ENCODE data around the gene NF1. TPM values are rescaled to one million over a fixed set of nuclear protein-coding genes. Genes with fewer than 3 reads are reported as not detected.

Gene NF1
- total RNA-seq, 2 experiments from 2014 or later = 15.5 to 18.7 TPM

- no peaks in the 10 kb centered on the region for H3K36me3 ChIP-seq (ENCODE audit: insufficient read depth, low read length)
- no peak for ATAC-seq (ENCODE audit: poor library complexity)
- no peak overlapping the region for H3K4me3 Mint-ChIP-seq
- peaks cover 4% of the 10 kb centered on the region for H3K4me1 ChIP-seq (ENCODE audit: insufficient read depth, low read length)
- no peaks in the 10 kb centered on the region for H3K4me1 Mint-ChIP-seq (ENCODE audit: low read depth)
- no peaks in the 10 kb centered on the region for H3K9me3 ChIP-seq (ENCODE audit: control insufficient read depth in 1 of 2, insufficient read depth in 1 of 2, low read length in 2 of 2)
- TF ChIP-seq, protein P1, sequence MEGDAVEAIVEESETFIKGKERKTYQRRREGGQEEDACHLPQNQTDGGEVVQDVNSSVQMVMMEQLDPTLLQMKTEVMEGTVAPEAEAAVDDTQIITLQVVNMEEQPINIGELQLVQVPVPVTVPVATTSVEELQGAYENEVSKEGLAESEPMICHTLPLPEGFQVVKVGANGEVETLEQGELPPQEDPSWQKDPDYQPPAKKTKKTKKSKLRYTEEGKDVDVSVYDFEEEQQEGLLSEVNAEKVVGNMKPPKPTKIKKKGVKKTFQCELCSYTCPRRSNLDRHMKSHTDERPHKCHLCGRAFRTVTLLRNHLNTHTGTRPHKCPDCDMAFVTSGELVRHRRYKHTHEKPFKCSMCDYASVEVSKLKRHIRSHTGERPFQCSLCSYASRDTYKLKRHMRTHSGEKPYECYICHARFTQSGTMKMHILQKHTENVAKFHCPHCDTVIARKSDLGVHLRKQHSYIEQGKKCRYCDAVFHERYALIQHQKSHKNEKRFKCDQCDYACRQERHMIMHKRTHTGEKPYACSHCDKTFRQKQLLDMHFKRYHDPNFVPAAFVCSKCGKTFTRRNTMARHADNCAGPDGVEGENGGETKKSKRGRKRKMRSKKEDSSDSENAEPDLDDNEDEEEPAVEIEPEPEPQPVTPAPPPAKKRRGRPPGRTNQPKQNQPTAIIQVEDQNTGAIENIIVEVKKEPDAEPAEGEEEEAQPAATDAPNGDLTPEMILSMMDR (IDR thresholded peaks at IDR 0.05) = no peak
- ChIA-PET POLR2A (no interaction called here), CTCF (no interaction called here)
- intact Hi-C loops (cut with DNase I, micrococcal nuclease) = no loop called here
- no peak overlapping the region for H3K27ac Mint-ChIP-seq
- no peaks in the 10 kb centered on the region for H3K27me3 ChIP-seq (ENCODE audit: control insufficient read depth in 1 of 2, insufficient read depth in 2 of 2, low read length in 2 of 2)
- H3K4me3 ChIP-seq (ENCODE audit: low read length) = no peak overlapping the region
- DNase-seq = no peak
- H3K36me3 Mint-ChIP-seq (ENCODE audit: low read depth) = no peaks in the 10 kb centered on the region
- H3K9me3 Mint-ChIP-seq = no peaks in the 10 kb centered on the region
- no peak overlapping the region for H3K27ac ChIP-seq (ENCODE audit: low read depth in 1 of 2, low read length in 2 of 2)
- no peaks in the 10 kb centered on the region for H3K27me3 Mint-ChIP-seq
Measured at GRCh38 chr17:31416503-31416923, 321.7 kb downstream of the NF1 start.

DNA sequence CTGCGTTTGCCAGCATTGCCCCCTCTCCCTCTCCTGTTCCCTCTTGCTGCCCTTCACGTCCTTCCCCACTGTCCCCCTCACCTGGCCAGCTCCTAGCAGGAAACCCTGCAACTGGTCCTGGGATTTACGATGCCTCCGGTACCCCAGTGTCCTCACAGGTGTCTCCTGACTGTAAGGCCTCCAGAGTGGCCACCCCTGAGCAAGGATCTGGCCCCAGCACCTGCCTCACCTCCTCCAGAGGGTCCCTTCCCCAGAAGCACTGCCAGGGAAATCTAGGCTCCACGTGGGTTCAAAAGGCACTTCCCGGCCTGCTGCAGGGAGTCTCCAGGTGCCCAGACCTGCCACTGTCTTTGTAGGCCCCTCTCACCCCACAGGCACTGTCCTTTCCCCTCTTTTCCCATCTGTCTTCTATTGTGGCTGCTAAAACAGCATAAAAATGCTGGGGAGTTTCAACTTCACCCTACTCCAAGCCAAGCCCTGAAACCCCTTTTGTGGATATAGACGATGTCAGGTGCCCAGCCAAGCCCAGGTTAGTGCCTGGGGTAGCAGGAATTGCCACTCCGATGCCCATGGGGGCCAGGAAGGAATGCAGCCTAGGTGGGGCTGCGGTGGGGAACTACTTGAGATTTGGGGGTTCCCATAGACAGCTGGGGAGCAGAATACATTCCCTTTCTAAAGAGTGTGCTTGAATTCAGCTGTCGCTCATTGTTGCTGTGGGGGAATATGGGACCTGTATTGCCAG is 322.4 kb downstream of the NF1 start:
- Mint-ChIP-seq H3K9me3 (no peaks in the 10 kb centered on the region), H3K36me3 (ENCODE audit: low read depth) (no peaks in the 10 kb centered on the region), H3K4me1 (ENCODE audit: low read depth) (no peaks in the 10 kb centered on the region), H3K27me3 (no peaks in the 10 kb centered on the region), H3K27ac (no peak overlapping the region), H3K4me3 (no peak overlapping the region)
- Histone ChIP-seq H3K36me3 (ENCODE audit: insufficient read depth, low read length) (no peaks in the 10 kb centered on the region), H3K4me3 (ENCODE audit: low read length) (no peak overlapping the region), H3K27ac (ENCODE audit: low read depth in 1 of 2, low read length in 2 of 2) (no peak overlapping the region), H3K27me3 (ENCODE audit: control insufficient read depth in 1 of 2, insufficient read depth in 2 of 2, low read length in 2 of 2) (no peaks in the 10 kb centered on the region), H3K4me1 (ENCODE audit: insufficient read depth, low read length) (peaks cover 4% of the 10 kb centered on the region), H3K9me3 (ENCODE audit: control insufficient read depth in 1 of 2, insufficient read depth in 1 of 2, low read length in 2 of 2) (peaks cover 0 to under 1% of the 10 kb centered on the region in 2 experiments)
- no peak for DNase-seq
- CTCF ChIA-PET = no interaction called here
- no peak for ATAC-seq (ENCODE audit: poor library complexity)
- TF ChIP-seq, protein P1 (IDR thresholded peaks at IDR 0.05) = no peak
- POLR2A ChIA-PET = no interaction called here
- intact Hi-C loops (cut with DNase I, micrococcal nuclease) = no loop called here

DNA sequence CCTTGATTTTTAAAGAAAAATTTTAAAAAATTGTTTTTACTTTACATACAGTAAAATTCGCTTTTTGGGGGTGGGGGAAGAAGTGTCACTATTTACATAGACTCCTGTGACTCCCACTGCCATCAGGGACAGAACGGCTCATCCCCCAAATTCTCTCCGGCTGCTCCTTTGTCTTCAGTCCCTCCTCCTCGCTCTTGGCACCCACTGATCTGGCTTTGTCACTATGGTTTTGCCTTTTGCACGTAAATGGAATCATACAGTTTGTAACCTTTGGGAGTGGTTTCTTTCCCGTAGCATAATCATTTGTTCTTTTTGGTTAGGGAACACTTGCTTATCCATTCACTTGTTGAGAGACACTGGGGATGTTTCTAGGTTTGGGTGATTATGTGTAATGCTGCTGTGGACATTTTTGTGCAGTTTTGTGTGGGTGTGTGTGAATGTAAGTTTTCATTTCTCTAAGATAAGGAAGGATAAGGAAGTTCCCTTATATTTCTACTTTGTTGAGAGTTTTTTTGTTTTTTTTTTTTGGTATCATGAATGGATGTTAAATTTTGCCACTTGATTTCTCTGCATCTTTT is 324.1 kb downstream of the NF1 start:
- Histone ChIP-seq H3K36me3 (ENCODE audit: insufficient read depth, low read length) (no peaks in the 10 kb centered on the region), H3K9me3 (ENCODE audit: control insufficient read depth in 1 of 2, insufficient read depth in 1 of 2, low read length in 2 of 2) (peaks cover 3 to 6% of the 10 kb centered on the region in 2 experiments), H3K4me3 (ENCODE audit: low read length) (no peak overlapping the region), H3K4me1 (ENCODE audit: insufficient read depth, low read length) (peaks cover 4% of the 10 kb centered on the region), H3K27me3 (ENCODE audit: control insufficient read depth in 1 of 2, insufficient read depth in 2 of 2, low read length in 2 of 2) (no peaks in the 10 kb centered on the region), H3K27ac (ENCODE audit: low read depth in 1 of 2, low read length in 2 of 2) (no peak overlapping the region)
- Mint-ChIP-seq H3K9me3 (no peaks in the 10 kb centered on the region), H3K4me3 (no peak overlapping the region), H3K27me3 (no peaks in the 10 kb centered on the region), H3K27ac (no peak overlapping the region), H3K36me3 (ENCODE audit: low read depth) (no peaks in the 10 kb centered on the region), H3K4me1 (ENCODE audit: low read depth) (no peaks in the 10 kb centered on the region)
- DNase-seq (no peak), ATAC-seq (ENCODE audit: poor library complexity) (no peak)
- intact Hi-C loops (cut with DNase I, micrococcal nuclease) = no loop called here
- CTCF ChIA-PET = no interaction called here
- TF ChIP-seq, protein P1 (IDR thresholded peaks at IDR 0.05) = no peak
- POLR2A ChIA-PET = no interaction called here

Data from CD4-positive, alpha-beta T cell (primary cell).